ENCODE results near the gene MBTD1. TPM values are rescaled to one million over a fixed set of nuclear protein-coding genes. Genes with fewer than 3 reads are reported as not detected.

The MBTD1 gene
- total and polyA plus RNA-seq, 9 of the 15 experiments (the other 6 are each of a cell fraction or from before 2014, with no cell fraction given) = 2.1 to 26.3 (median 13.3) TPM

DNA sequence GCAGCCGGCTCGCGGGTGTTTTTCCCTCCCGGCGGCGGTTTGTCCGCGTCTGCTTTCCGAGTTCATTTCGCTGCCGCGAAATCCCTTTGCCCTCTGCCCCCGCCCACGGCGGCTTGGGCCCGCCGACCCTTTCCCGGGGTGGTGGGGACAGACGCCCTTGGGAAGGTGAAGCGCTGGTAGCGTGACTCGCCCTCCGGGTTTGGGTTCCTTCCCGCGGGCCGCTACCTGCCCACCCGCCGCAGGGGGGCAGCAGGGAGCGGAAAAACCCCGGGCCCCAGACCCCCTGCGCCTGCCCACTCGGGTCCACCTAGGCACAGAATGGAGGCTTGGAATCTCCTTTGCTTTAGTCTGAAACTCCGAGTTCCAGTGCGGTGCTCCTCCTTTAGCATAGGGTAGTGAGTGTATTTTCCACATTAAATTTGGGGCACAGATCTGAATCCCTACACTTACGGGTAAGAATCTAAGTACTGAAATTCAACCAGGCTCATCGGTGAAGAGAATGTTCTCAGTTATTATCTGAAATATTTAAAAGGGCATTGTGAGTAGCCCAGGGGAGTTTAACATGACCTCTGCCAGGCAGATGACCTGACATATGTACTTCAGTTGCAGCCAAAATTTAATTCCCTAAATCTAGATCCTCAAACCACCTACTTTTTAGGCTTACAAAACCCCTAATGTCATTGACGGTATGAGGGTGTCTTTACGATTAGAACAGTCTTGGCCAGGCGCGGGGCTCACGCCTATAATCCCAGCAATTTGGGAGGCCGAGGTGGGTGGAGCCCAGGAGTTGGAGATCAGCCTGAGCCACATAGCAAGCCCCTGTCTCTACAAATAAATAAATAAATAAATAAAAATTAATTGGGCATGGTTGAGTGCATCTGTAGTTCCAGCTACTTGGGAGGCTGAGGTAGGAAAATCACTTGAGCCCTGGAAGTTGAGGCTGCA is 92.6 kb downstream of the MBTD1 start (continued):
- TF ChIP-seq, protein P1, sequence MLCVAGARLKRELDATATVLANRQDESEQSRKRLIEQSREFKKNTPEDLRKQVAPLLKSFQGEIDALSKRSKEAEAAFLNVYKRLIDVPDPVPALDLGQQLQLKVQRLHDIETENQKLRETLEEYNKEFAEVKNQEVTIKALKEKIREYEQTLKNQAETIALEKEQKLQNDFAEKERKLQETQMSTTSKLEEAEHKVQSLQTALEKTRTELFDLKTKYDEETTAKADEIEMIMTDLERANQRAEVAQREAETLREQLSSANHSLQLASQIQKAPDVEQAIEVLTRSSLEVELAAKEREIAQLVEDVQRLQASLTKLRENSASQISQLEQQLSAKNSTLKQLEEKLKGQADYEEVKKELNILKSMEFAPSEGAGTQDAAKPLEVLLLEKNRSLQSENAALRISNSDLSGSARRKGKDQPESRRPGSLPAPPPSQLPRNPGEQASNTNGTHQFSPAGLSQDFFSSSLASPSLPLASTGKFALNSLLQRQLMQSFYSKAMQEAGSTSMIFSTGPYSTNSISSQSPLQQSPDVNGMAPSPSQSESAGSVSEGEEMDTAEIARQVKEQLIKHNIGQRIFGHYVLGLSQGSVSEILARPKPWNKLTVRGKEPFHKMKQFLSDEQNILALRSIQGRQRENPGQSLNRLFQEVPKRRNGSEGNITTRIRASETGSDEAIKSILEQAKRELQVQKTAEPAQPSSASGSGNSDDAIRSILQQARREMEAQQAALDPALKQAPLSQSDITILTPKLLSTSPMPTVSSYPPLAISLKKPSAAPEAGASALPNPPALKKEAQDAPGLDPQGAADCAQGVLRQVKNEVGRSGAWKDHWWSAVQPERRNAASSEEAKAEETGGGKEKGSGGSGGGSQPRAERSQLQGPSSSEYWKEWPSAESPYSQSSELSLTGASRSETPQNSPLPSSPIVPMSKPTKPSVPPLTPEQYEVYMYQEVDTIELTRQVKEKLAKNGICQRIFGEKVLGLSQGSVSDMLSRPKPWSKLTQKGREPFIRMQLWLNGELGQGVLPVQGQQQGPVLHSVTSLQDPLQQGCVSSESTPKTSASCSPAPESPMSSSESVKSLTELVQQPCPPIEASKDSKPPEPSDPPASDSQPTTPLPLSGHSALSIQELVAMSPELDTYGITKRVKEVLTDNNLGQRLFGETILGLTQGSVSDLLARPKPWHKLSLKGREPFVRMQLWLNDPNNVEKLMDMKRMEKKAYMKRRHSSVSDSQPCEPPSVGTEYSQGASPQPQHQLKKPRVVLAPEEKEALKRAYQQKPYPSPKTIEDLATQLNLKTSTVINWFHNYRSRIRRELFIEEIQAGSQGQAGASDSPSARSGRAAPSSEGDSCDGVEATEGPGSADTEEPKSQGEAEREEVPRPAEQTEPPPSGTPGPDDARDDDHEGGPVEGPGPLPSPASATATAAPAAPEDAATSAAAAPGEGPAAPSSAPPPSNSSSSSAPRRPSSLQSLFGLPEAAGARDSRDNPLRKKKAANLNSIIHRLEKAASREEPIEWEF (CRISPR knock-in tag; IDR thresholded peaks at IDR 0.05) = no peak
- TF ChIP-seq EP400 (IDR thresholded peaks at IDR 0.05) (peak; percentile 66; the same call in 1 of the 2 replicates), HDAC2 (IDR thresholded peaks at IDR 0.05) (0 out of 2 replicates have a peak, but pooled peaks have one; percentile 57), SMC3 (conservative IDR thresholded peaks at IDR 0.05; ENCODE audit: insufficient read depth, low read depth, low read length) (peak; percentile 44), BRD4 (IDR thresholded peaks at IDR 0.05) (peak; percentile 59; the same call in 1 of the 2 replicates), RBFOX2 (IDR thresholded peaks at IDR 0.05; ENCODE audit: low read depth, low read length) (peak; percentile 75), ESRRA (IDR thresholded peaks at IDR 0.05; ENCODE audit: borderline replicate concordance, low read depth) (peak; percentile 73), TRIM28 (IDR thresholded peaks at IDR 0.05) (no peak), ETV5 (CRISPR knock-in tag; IDR thresholded peaks at IDR 0.05; ENCODE audit: low read depth) (no peak), RHOXF2B (CRISPR knock-in tag; conservative IDR thresholded peaks at IDR 0.05) (no peak), U2AF1 (optimal IDR thresholded peaks at IDR 0.05; ENCODE audit: low read depth, low read length) (peak; percentile 14), XRCC5 (IDR thresholded peaks at IDR 0.05; ENCODE audit: low read depth, low read length) (peak; percentile 68; the same call in 1 of the 2 replicates), BRD9 (IDR thresholded peaks at IDR 0.05; ENCODE audit: low read depth, partially characterized antibody) (peak; percentile 15), HMGN3 (IDR thresholded peaks at IDR 0.05; ENCODE audit: borderline replicate concordance, extremely low read depth, insufficient read length, low read depth, low read length) (peak; percentile 67), SIN3B (IDR thresholded peaks at IDR 0.05; ENCODE audit: low read depth) (no peak), MAZ (CRISPR knock-in tag; conservative IDR thresholded peaks at IDR 0.05 in 1 of 2, IDR thresholded peaks at IDR 0.05 in 1 of 2) (peak; percentile 9 to 79; a peak in 2 of 4 replicates), NRF1 (conservative IDR thresholded peaks at IDR 0.05 in 1 of 2, IDR thresholded peaks at IDR 0.05 in 1 of 2) (peak; percentile 77 to 81)
- TF ChIP-seq, protein P2, sequence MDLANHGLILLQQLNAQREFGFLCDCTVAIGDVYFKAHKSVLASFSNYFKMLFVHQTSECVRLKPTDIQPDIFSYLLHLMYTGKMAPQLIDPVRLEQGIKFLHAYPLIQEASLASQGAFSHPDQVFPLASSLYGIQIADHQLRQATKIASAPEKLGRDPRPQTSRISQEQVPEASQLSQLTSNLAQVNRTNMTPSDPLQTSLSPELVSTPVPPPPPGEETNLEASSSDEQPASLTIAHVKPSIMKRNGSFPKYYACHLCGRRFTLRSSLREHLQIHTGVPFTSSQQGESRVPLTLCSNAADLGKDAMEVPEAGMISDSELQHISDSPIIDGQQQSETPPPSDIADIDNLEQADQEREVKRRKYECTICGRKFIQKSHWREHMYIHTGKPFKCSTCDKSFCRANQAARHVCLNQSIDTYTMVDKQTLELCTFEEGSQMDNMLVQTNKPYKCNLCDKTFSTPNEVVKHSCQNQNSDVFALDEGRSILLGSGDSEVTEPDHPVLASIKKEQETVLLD (IDR thresholded peaks at IDR 0.05) = 0 out of 2 replicates have a peak, but pooled peaks have one; percentile 50
- TF ChIP-seq, protein P3, sequence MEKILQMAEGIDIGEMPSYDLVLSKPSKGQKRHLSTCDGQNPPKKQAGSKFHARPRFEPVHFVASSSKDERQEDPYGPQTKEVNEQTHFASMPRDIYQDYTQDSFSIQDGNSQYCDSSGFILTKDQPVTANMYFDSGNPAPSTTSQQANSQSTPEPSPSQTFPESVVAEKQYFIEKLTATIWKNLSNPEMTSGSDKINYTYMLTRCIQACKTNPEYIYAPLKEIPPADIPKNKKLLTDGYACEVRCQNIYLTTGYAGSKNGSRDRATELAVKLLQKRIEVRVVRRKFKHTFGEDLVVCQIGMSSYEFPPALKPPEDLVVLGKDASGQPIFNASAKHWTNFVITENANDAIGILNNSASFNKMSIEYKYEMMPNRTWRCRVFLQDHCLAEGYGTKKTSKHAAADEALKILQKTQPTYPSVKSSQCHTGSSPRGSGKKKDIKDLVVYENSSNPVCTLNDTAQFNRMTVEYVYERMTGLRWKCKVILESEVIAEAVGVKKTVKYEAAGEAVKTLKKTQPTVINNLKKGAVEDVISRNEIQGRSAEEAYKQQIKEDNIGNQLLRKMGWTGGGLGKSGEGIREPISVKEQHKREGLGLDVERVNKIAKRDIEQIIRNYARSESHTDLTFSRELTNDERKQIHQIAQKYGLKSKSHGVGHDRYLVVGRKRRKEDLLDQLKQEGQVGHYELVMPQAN (IDR thresholded peaks at IDR 0.05; ENCODE audit: borderline replicate concordance) = peak; percentile 69; the same call in 1 of the 2 replicates
